NCI-H128 (cell line): ENCODE results near the gene LSS.
"Not testable (repeated sequence)": the region's sequence is repeated elsewhere in the genome, so short reads cannot be mapped to it uniquely, and the experiment has no call there.

ENCODE experiments used
- DNase-seq: peaks from one replicate; lab custom pipeline; 2025; ENCODE audit not compliant: unreplicated experiment; lab: John Stamatoyannopoulos, UW

Gene LSS

GRCh38 chr21:46171996-46172862 is 56.3 kb downstream of the LSS start:
- no peak for DNase-seq

DNA sequence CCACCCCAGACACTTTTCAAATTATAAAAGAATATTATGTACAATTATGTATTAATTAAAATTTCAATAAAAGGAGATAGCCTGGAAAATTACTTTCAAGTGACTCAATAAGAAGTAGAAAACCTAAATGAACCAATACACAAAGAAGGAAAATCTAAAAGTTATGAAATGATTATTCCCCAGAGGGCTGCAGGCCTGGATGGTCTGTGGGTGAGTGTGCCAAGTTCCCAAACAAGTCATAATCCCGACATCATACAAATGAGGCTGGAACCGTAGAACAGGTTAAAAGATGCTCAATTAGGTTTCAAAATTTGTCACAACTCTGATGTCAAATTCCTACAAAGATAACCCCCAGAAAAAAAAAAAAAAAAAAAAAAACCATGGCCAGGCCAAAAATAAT is 57.0 kb downstream of the LSS start:
- DNase-seq, result no peak

- DNase-seq, result not testable (repeated sequence)
These were observed 58.0 kb downstream of the LSS start for GRCh38 chr21:46170436-46171193.

- DNase-seq, result no peak
These were observed 59.8 kb downstream of the LSS start for GRCh38 chr21:46168659-46169386.

DNA sequence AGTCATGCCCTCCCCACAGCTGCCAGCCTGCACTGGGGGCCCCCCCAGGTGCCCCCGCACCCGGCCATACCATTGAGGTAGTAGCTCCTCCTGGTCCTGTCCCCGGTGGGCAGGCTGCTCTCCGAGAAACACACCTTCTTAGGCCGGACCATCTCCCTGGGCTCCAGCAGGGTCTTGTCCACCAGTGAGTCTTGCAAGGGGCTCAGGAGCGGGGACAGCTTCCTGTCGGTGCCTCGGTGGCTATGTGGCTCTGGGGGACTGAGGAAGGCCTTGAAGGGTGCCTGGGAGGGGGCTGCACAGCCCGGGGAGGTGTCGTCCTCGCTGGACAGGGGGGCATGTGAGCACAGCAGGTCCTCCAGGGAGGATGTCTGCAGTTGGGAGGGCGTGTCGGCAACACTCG is 60.3 kb downstream of the LSS start:
- DNase-seq, result no peak

- DNase-seq, result no peak
These were observed 63.5 kb downstream of the LSS start for GRCh38 chr21:46165098-46165497.

DNA sequence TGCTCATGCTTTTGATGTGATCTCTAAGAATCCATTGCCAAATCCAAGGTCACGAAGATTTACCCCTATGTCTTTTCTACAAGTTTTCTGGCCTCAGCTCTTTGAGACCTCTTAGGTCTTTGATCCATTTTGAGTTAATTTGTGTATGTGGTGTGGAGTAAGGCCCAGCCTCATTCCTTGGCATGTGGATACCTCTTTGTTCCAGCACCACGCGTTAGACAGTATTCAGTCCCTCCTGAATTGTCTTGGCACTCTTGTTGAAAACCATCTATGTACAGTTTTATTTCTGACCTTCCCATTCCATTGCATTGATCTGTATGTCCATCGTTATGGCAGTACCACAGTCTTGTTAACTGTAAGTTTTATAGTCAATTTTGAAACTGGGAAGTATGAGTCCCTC is 65.2 kb downstream of the LSS start:
- no peak for DNase-seq

DNA sequence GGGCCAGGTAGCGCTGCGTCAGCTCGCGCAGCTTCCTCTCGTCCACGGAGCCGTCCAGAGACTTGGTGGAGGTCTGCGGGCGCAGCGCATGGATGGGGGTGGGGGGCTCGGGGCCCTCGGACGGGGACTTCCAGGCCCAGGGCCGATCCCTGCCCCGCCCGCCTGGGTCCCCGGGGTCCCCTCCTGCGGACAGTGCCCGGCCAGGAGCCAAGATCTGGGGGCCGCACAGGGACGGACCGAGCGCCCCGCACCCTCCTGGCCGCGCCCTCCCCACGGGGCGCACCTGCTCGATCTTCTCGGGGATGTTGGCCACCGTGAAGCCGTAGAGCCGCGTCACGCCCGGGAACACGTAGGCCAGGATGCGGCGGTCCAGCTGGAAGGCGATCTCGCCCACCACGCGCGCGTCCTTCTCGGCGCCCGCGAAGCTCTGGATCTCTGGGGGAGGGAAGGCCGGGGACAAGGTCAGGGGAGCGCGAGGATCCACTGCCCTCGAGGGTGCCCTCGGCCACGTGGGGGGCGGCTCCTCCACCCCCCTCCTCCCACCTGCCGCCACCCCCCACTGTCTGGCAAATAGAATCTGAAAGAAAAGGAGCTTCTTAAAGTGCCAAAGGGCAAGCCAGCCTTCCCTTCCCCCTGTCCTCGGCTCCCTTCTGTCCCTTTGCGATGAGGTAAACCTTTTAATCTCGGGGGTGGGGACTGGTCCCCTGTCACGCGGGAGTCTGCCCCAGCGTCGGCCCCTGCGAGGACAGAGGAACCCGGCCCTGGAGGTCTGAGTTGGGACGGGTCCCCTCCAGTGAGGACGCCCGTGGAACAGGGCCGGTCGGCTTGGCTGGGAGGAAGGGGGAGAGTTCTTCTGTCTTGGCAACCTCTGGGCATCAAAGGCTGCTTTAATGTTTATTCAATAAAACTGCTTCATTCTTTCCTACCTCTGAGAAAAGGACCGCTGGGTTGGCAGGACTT is 66.7 kb downstream of the LSS start:
- DNase-seq, result no peak

GRCh38 chr21:46160907-46161632 is 67.5 kb downstream of the LSS start:
- no peak for DNase-seq

DNA sequence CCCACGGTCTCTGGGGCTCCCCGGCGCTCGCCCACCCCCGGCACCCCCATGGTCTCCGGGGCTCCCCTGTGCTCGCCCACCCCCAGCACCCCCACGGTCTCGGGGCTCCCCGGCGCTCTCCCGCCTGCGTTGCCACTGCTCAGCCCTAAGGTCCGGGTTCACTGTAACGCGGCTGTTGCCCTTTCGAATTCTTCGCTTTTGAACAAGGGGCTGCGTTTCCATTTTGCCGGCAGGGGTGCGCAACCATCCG is 68.0 kb downstream of the LSS start:
- no peak for DNase-seq

DNA sequence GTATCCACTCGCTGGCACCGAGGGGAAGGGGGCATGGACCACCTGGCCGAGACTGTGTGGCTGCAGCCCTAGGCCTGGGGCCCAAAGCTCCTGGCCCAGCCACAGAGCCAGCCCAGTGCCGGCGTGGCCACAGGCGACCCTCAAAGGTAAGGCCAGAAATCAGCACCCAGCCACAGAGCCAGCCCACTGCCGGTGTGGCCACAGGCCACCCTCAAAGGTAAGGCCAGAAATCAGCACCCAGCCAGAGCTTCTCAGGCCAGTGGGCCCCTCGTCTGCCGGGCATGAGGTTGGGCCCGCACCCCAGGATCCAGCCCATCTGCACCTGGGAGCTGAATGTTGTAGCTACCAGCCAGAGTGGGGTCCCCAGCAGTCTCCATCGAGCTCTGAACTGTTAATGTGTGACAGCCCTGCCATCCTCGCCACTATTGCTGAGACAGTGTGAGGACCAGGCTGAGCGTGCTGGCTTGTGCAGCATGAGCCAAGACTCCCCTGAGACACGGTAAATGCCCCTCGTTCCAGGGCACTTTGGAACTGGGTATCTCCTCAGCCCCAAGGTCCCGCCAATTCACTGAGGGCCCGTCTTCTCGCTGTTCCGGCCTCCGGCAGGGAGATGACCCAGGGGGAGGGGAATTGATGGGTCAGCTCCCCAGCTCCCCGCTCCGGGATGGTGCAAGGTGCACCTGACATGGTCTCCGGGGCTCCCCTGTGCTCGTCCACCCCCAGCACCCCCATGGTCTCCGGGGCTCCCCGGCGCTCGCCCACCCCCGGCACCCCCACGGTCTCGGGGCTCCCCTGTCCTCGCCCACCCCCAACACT is 68.5 kb downstream of the LSS start:
- no peak for DNase-seq

DNA sequence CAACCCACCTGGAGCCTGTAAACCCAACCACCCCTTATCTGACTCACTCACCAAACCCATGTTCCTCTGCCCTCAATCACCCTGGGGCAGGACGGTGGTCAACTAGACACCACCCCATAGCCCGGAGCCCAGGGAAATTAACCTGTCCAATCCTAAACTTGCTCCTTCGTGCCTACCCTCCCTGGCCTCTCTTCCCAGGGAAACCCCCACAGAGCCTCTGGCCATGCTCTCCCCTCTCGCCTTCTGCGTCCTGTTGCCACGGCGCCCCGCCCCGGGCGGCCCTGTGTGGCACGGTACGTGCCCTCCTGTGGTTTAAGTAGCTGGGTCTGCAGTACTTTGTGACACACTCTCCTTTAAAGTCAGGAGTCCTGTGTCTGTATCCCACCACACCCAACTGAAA is 69.2 kb downstream of the LSS start:
- DNase-seq, result no peak

GRCh38 chr21:46158666-46159300 is 69.8 kb downstream of the LSS start:
- DNase-seq, result no peak

GRCh38 chr21:46157987-46158451 is 70.6 kb downstream of the LSS start:
- no peak for DNase-seq

- DNase-seq, result no peak
These were observed 71.1 kb downstream of the LSS start for GRCh38 chr21:46157396-46157986.

DNA sequence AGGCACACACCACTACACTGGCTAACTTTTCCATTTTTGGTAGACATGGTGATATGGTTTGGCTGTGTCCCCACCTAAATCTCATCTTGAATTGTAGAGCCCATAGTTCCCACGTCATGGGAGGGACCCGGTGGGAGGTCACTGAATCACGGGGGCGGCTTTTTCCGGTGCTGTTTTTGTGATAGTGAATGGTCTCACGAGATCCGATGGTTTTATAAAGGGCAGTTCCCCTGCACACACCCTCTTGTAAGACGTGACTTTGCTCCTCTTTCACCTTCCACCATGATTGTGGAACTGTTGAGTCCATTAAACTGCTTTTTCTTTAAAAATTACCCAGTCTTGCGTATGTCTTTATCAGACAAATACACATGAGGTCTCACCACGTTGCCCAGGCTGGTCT is 71.9 kb downstream of the LSS start:
- no peak for DNase-seq

DNA sequence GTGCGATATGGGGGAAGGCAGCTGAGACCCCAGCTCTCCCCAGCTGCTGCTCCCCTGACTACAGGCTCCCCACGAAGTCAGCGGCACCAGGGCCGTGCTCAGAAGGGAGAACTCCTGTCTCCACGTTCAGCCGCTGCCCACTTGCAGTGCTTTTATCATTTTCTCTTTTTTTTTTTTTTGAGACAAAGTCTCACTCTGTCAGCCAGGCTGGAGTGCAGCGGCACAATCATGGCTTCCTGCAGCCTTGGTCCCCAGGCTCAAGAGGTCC is 72.3 kb downstream of the LSS start:
- no peak for DNase-seq

DNA sequence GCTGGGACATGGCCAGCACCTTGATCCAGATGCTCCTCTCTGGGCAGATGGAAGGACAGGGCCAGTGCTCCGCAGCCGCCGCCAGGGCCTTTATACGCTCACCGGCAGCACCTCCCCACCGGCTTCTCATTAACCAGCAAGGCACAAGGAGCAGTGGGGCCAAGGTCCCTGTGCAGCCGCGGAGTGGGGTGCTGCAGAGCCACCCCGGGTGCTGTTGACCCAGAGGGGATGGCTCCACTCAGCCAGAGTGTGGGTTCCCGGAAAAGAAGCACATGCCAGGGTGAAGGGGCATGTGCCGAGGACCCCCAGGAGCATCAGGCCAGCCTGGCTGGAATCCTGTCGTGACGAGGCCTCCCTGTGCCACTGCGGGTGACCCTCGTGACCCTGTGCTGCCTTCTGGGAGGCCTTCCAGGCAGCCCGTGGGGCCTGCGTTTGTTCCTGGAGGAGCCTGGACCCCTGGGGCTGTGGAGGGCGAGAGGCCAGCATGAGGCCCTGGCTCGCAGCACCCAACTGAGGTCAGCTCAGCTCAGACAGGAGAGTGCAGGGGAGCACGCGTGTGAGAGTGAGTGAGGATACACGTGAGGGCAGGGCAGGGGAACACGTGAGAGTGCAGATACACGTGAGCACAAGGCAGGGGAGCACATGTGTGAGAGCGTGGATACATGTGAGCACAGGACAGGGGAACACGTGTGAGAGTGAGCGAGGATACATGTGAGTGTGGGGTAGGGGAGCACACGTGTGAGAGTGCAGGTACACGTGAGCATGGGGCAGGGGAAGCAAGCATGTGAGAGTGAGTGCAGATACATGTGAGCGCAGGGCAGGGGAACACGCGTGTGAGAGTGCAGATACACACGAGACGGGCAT is 72.8 kb downstream of the LSS start, which contains the start of gene FTCD:
FTCD (minus strand) TSS at position 66 of the 864 bp plus-strand sequence; CDS start at position 10, 56 bp downstream.
- DNase-seq, result no peak
